T-helper 1 cell treated with Interleukin-12 subunit alpha and Interleukin-12 subunit beta and Interleukin-4 antibody, amounts not matched to agents 30 ng/mL and 1 ng/mL, for 36 hours (primary cell): ENCODE measurements around the gene RNF8. TPM values are rescaled to one million over a fixed set of nuclear protein-coding genes. Genes with fewer than 3 reads are reported as not detected.

ENCODE experiments used
- intact Hi-C: fragments of 100-400 bp; cut with micrococcal nuclease; formaldehyde crosslinking; loops from one replicate; pipeline ENCODE4 v1.15.1; 2024
- total RNA-seq: library from RNA; stranded (reverse); gene quantifications from 2 replicates; pipeline ENCODE4 v1.2.3, GENCODE V29; 2022

Gene RNF8
- total RNA-seq, 1 donor from 2014 or later: 27.2 TPM

GRCh38 chr6:37354526-37355384 is 972 bp downstream of the RNF8 start:
- intact Hi-C loops: loop anchor here (1.0 to 2.0 kb wide), 6 partner anchors 26 to 344 kb away; partner anchors contain the start of gene CMTR1

- intact Hi-C loops: no loop called here
Measured at GRCh38 chr6:37357288-37357687, 3.5 kb downstream of the RNF8 start.

- intact Hi-C loops: no loop called here
Measured at GRCh38 chr6:37357860-37358259, 4.1 kb downstream of the RNF8 start.

DNA sequence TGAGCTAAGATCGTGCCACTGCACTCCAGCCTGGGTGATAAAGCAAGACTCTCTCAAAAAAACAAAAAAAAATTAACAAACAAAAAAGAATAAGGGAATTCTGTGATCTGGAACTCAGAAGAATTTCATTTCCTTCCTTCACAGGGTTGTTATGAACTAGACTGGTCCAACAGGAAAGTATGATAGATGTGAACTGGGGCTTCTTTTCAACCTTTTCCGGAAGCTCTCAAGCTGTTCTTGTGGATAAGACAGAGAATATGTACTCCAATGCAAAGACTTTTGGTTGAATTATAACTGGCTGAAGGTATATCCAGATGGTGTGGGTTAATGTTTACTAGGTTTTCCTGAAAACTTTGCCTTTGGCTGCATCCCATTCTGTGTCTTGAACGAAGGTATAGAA is 5.3 kb downstream of the RNF8 start:
- intact Hi-C loops: no loop called here

- intact Hi-C loops: no loop called here
Measured at GRCh38 chr6:37362101-37362828, 8.5 kb downstream of the RNF8 start.

DNA sequence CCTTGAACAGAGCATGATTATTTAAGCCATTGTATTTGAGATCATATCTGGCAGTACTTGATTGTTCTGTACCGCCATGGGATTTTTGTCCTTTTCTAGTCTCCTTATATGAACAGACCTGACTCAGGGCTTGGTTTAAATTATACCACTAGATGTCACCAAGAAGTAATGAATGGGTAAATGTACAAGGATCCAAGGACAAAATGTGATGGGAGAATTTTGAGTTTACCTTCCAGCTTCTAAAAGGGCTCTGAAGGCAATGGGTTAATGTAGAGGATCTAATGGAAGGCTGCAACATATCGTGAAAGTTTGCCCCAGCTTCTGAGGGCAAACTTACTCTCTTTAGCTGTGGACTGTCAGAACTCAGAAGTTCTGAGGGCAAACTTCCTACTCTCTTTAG is 12.0 kb downstream of the RNF8 start:
- intact Hi-C loops: no loop called here

DNA sequence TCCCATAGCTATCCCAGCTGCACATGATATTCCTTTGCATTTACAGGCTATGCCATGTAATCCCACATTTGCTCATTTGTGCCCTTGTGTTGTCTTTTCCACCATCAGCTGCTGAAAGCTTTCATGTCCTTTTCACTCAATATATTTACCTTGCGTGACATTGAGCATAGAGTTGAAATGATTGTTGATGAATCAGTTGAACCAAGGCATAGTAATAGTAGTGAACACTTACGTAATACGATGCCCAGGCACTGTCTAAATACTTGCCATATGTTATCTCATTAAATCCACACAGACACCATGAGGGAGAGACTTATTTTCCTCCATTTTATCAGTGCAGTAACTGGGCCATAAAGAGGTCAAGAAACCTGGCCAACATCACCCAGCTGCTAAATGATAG is 13.1 kb downstream of the RNF8 start:
- intact Hi-C loops: no loop called here

DNA sequence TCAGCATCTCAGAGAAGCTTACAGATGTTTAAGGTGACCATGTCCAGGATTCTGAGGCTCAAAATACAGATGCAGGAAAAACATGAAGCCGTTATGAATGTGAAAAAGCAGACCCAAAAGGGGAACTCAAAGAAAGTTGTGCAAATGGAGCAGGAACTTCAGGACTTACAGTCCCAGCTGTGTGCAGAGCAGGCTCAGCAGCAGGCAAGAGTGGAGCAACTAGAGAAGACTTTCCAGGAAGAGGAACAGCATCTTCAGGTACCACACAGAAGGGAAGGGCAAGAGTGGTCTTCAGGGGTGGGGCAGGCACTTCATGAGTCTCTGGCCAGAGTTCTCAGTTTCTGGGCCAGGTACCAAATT is 15.2 kb downstream of the RNF8 start:
- intact Hi-C loops: no loop called here

GRCh38 chr6:37369321-37370201 is 15.8 kb downstream of the RNF8 start:
- intact Hi-C loops: no loop called here

DNA sequence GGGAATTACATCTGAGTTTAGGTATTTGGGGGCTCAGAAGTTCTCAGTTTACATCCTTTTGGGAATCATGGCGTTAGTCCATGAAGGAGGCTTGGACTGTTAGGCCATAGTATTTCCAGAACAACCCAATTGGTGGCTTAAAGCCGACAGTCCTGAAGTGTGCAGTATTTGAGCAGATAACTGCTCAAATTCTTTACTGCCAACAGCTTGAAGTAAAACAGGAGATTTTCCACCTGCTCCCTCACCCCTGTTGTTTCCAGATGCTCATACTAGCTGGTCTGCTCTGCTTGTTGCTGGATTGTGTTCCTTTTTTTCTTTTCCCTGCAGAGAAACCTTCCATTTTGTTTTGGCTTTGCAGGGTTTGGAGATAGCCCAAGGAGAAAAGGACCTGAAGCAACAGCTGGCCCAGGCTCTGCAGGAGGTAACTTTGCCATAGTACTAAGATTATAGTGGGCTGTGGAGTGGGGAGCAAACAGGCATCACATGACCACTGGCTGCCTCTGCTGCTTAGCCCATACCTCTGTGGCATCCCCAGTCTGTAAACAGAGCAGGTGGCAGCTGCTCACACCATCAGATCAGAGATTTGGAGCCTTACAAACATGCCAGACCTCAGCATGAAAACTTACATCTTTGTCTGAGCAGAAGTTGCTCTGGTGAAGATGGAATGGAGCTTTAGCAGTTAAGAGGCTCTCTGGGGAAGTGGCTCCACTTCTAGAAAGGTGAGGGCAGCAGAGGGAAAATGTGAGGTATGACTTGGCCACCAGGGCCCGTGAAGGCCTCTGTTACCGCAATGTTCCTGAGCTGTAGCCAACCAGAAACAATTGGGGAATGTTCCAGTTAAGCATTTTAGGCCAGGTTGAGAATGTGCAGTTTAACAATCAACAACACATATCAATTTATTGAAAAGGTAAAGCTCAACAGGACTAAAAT is 17.6 kb downstream of the RNF8 start:
- intact Hi-C loops: no loop called here

DNA sequence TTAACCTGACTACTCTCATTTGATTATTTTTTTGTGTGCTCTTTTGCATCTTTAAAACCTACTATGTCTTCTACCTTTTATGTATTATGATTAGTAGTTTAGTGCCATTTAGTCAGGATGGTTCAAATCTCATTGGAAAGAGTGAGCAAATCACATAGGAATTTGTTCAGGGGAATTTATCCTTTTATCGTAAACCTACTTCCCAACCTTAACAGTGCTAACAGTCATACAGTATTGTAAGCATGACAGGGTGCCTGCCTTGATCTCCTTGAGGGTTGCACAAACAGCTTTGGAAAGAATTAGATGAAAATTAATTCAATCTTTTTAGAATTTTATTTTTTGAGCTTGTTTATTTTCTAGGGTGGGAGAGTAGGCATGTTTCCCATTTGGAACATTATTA is 18.3 kb downstream of the RNF8 start:
- intact Hi-C loops: no loop called here

- intact Hi-C loops: no loop called here
Measured at GRCh38 chr6:37373822-37374471, 20.2 kb downstream of the RNF8 start.

DNA sequence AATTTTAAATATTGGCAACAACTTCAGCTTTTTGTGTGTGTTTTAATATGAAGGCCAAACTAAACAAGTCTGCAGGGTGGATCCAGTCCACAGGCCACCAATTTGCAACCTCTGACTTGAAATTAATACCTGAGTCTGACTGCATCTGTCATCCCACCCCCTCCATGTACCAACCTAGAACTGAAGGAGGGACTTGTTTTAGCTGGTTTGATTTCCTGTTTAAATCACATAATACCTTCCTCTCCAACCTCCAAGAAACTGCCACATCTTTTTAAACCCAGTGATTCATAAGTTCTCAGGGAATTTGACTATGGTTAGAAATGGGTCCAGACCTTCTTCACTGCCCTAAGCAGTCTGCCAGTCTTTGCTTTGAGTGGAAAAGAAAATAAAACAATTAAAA is 21.6 kb downstream of the RNF8 start:
- intact Hi-C loops: no loop called here

DNA sequence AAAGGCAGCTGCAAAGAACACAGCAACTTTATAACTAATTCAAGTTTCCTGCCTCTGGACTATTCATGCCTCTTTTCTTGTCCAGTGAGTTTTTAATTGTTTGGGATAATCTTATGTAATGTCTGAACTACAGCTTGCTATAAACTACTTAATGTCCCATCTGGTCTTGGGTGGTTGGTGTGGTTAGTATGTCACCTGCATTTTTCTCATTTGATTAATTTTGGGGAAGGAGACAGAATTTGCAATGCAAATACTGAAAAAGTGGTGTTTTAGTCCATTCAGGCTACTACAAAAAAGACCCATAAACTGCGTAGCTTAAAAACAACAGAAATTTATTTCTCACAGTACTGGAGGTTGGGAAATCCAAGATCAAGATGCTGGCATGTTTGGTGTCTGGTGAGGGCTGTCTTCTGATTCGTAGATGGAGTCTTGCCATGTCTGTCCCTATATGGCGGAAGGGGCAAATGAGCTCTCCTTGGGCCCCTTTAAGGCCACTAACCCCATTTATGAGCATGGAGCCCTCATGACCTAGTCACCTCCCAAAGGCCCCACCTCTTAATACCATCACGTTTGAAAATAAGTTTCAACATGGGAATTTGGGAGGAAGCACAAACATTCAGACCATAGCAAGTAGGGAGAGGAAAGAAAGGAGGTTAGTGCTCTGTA is 22.4 kb downstream of the RNF8 start:
- intact Hi-C loops: no loop called here

- intact Hi-C loops: loop anchor here (1.0 to 10.0 kb wide), 8 partner anchors 27 to 1113 kb away; partner anchors contain the start of gene CMTR1
Measured at GRCh38 chr6:37381579-37381978, 27.8 kb downstream of the RNF8 start.

DNA sequence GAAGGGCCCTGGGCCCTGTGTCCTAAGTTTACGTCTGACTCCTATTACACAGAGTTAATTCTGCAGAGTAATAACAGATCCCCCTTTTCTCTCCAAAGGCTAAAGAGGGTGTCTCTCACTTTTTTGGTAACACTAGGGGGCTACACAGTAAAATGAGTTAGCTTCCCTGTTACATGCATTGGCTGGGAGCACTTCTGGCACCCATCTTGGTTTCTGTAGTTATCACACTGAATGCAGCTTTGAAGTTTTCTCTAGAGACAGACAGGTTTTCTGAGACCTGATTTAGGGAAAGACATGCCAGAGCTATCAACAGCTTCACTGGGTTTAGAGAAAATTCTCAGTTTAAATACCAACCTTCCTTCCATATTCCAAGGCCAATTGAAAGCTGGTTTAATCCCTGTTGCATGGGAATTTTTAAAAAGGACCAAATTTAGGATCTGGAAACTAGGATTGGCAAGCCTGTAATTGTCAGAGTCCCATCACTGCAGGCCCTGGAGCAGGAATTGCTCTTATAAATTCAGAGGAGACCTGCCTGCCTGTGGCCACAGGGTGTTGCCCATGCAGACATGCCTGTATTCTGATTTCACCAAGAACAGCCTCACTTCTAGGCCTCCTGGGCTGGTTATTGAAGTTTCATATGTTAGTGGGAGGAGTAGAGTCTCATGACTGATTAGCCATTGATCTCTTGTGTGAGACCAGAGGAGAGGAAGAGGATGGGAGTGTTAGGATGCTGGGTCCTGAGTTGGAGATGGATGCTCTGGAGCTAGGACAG is 29.4 kb downstream of the RNF8 start:
- intact Hi-C loops: loop anchor here (10.0 kb wide), 1 partner anchor 1112 kb away; no protein-coding TSS in a partner anchor

DNA sequence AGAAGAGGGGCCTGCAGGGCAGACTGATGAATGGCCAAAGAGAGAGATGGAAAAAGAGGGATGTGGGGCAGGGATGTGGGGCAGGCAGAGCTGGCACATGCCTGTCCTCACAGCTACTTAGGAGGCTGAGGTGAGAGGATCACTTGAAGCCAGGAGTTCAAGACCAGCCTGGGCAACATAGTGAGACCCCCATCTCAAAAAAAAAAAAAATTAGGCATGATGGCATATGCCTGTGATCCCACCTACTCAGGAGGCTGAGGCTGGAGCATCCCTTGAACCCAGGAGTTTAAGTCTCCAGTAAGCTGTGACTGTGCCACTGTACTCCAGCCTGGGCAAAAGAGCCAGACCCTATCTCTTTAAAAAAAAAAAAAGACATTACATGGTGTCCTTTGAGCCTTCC is 34.8 kb downstream of the RNF8 start:
- intact Hi-C loops: loop anchor here (10.0 kb wide), 1 partner anchor 1106 kb away; no protein-coding TSS in a partner anchor

- intact Hi-C loops: loop anchor here (10.0 kb wide), 1 partner anchor 1105 kb away; no protein-coding TSS in a partner anchor
Measured at GRCh38 chr6:37389857-37390256, 36.1 kb downstream of the RNF8 start.
